Activated T-helper 17 cell treated with anti-CD3 and anti-CD28 coated beads, Interleukin-2, amount 50 U/mL, for 72 hours (primary cell): ENCODE data around the gene SERP2. TPM values are rescaled to one million over a fixed set of nuclear protein-coding genes. Genes with fewer than 3 reads are reported as not detected.

Experiments used
- ATAC-seq: fragments of 150-1000 bp; cut with Tn5 transposase; replicated peaks from 2 replicates; pipeline ENCODE4 v1.10.0; 2021; ENCODE audit warnings: mild to moderate bottlenecking, moderate library complexity
- H3K27ac Mint-ChIP-seq: one replicate; pipeline ENCODE4 v1.8.0; 2022; ENCODE audit warnings: mixed read lengths
- H3K27me3 Mint-ChIP-seq: one replicate; pipeline ENCODE4 v1.8.0; 2022; ENCODE audit warnings: mixed read lengths
- H3K36me3 Mint-ChIP-seq: one replicate; pipeline ENCODE4 v1.8.0; 2022; ENCODE audit warnings: low read depth, mild to moderate bottlenecking, mixed read lengths
- H3K4me1 Mint-ChIP-seq: one replicate; pipeline ENCODE4 v1.8.0; 2022; ENCODE audit warnings: mixed read lengths
- H3K4me3 Mint-ChIP-seq: one replicate; pipeline ENCODE4 v1.8.0; 2022; ENCODE audit warnings: mild to moderate bottlenecking, mixed read lengths
- H3K9me3 Mint-ChIP-seq: one replicate; pipeline ENCODE4 v1.8.0; 2022; ENCODE audit warnings: mixed read lengths
- total RNA-seq, 2 donors: library from RNA; stranded (reverse); gene quantifications; one replicate each; pipeline ENCODE4 v1.2.3, GENCODE V29; 2022

Gene SERP2
- total RNA-seq, 2 donors from 2014 or later, result not detected

GRCh38 chr13:44368062-44368591 lies 5.5 kb upstream of the SERP2 start:
- H3K36me3 Mint-ChIP-seq, result no peaks in the 10 kb centered on the region
- no peaks in the 10 kb centered on the region for H3K9me3 Mint-ChIP-seq
- no peak overlapping the region for H3K4me3 Mint-ChIP-seq
- no peak overlapping the region for H3K27ac Mint-ChIP-seq
- no peak for ATAC-seq
- H3K4me1 Mint-ChIP-seq, result no peaks in the 10 kb centered on the region
- H3K27me3 Mint-ChIP-seq, result peaks cover 33% of the 10 kb centered on the region

- no peak overlapping the region for H3K27ac Mint-ChIP-seq
- no peak for ATAC-seq
These were observed 4.8 kb upstream of the SERP2 start for GRCh38 chr13:44368599-44369368.

GRCh38 chr13:44371421-44371820 lies 2.2 kb upstream of the SERP2 start:
- no peak overlapping the region for H3K4me3 Mint-ChIP-seq
- ATAC-seq, result peak; percentile 24
- peaks cover 39% of the 10 kb centered on the region for H3K27me3 Mint-ChIP-seq

More at GRCh38 chr13:44368599-44369368, 4.8 kb upstream of the SERP2 start:
- Mint-ChIP-seq H3K4me3 (no peak overlapping the region), H3K36me3 (no peaks in the 10 kb centered on the region), H3K27me3 (peaks cover 33% of the 10 kb centered on the region), H3K4me1 (no peaks in the 10 kb centered on the region), H3K9me3 (no peaks in the 10 kb centered on the region)

DNA sequence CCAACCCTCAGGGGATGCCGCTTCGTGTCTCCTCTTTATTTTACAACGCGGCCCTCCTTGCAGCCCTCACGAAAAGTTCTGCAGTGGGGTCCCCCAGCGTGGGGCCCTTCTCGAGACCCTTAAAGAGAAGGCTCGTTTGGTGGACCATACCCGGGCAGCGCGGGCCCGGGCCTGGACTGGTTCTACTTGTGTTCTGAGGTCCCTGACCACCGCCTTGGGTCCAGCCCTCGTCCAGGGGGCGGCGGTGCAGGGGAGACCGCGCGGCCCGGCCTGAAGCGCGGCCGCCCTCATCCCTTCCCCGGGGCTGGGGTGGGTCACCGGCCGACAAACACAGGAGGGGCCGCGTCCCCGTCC lies 400 bp upstream of the SERP2 start:
- H3K9me3 Mint-ChIP-seq, result no peaks in the 10 kb centered on the region
- no peak overlapping the region for H3K27ac Mint-ChIP-seq
- H3K27me3 Mint-ChIP-seq, result peaks cover 40% of the 10 kb centered on the region
- peaks cover 6% of the 10 kb centered on the region for H3K4me1 Mint-ChIP-seq
- H3K36me3 Mint-ChIP-seq, result no peaks in the 10 kb centered on the region
- no peak for ATAC-seq
- H3K4me3 Mint-ChIP-seq, result no peak overlapping the region

More at GRCh38 chr13:44371421-44371820, 2.2 kb upstream of the SERP2 start:
- Mint-ChIP-seq H3K9me3 (no peaks in the 10 kb centered on the region), H3K27ac (no peak overlapping the region), H3K36me3 (no peaks in the 10 kb centered on the region), H3K4me1 (peaks cover 6% of the 10 kb centered on the region)

- Mint-ChIP-seq H3K27me3 (peaks cover 40% of the 10 kb centered on the region), H3K4me3 (peak overlapping the region; percentile 24), H3K27ac (no peak overlapping the region), H3K36me3 (no peaks in the 10 kb centered on the region), H3K9me3 (no peaks in the 10 kb centered on the region), H3K4me1 (peaks cover 6% of the 10 kb centered on the region)
- no peak for ATAC-seq
These were observed 706 bp downstream of the SERP2 start for GRCh38 chr13:44374348-44374712.

DNA sequence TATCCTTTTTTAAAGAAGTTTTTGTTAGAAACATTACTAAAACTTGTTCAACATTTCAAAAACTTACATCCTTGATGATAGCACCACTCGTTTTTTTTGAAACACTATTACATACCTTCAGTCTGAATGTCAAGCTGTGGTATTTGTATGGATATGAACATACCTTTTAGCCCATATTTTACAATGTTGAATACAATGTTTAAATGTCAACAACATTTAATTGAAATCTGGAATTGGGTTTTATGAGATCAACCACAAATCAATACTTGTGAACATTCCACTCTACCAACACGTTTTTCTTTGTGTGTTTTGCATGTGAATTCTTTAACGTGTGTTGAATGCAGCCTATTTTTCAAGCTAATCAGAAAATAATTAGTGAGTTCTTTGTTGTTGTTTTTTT lies 4.7 kb downstream of the SERP2 start:
- Mint-ChIP-seq H3K4me3 (no peak overlapping the region), H3K27me3 (peaks cover 28% of the 10 kb centered on the region), H3K36me3 (no peaks in the 10 kb centered on the region), H3K4me1 (peaks cover 6% of the 10 kb centered on the region), H3K27ac (no peak overlapping the region), H3K9me3 (no peaks in the 10 kb centered on the region)
- ATAC-seq, result no peak

DNA sequence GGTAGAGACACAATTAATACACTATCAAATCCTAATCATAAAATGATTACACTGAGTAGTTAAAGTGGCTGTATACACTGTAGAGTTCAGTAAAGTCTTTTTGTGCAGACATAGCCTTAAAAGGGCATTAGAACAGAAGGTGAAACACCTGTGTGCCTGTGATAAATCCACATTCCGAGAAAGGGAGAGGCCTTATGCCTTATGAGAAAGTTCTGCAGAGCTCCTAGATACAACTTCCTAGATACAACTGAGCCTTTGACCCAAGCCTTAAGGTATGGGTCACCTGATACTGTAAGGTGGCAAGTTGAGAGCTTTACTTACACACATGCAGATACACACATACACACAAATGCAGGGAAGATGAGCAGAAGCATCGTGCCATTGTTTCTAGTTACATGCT lies 6.3 kb downstream of the SERP2 start:
- H3K4me3 Mint-ChIP-seq, result no peak overlapping the region

GRCh38 chr13:44380404-44381165 lies 7.0 kb downstream of the SERP2 start:
- ATAC-seq, result no peak
- no peak overlapping the region for H3K27ac Mint-ChIP-seq
- no peaks in the 10 kb centered on the region for H3K4me1 Mint-ChIP-seq
- no peaks in the 10 kb centered on the region for H3K36me3 Mint-ChIP-seq
- no peaks in the 10 kb centered on the region for H3K9me3 Mint-ChIP-seq
- peaks cover 16% of the 10 kb centered on the region for H3K27me3 Mint-ChIP-seq
- no peak overlapping the region for H3K4me3 Mint-ChIP-seq

More for the DNA sequence above, 6.3 kb downstream of the SERP2 start:
- no peak for ATAC-seq
- Mint-ChIP-seq H3K9me3 (no peaks in the 10 kb centered on the region), H3K27ac (no peak overlapping the region), H3K4me1 (peaks cover under 1% of the 10 kb centered on the region), H3K36me3 (no peaks in the 10 kb centered on the region), H3K27me3 (peaks cover 22% of the 10 kb centered on the region)

- Mint-ChIP-seq H3K27ac (no peak overlapping the region), H3K4me1 (no peaks in the 10 kb centered on the region), H3K27me3 (peaks cover 12% of the 10 kb centered on the region), H3K9me3 (no peaks in the 10 kb centered on the region), H3K36me3 (no peaks in the 10 kb centered on the region), H3K4me3 (no peak overlapping the region)
- ATAC-seq, result no peak
These were observed 9.1 kb downstream of the SERP2 start for GRCh38 chr13:44382635-44383145.

GRCh38 chr13:44383945-44384344 lies 10.3 kb downstream of the SERP2 start:
- no peaks in the 10 kb centered on the region for H3K9me3 Mint-ChIP-seq
- H3K4me3 Mint-ChIP-seq, result no peak overlapping the region
- no peak for ATAC-seq
- H3K4me1 Mint-ChIP-seq, result no peaks in the 10 kb centered on the region
- peaks cover 11% of the 10 kb centered on the region for H3K27me3 Mint-ChIP-seq
- H3K27ac Mint-ChIP-seq, result no peak overlapping the region
- H3K36me3 Mint-ChIP-seq, result no peaks in the 10 kb centered on the region

DNA sequence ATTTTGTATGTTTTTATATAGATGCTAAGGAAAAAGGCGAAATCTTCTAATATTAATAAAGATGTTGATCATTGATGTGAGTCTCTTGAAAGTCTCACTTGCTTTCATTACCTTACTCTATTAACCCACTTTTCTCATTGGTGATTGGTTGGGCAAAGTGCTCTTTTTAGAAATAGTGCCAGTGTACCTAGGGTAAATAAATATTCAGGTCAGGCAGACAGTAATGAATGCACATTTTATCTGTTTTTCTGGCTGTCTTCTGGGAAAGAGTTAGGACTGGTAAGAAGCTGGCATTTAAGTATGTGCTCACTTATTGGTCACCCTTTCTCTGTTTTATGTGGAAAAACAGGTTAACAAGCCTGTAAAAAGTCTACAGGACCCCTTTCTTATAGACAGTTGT lies 11.2 kb downstream of the SERP2 start:
- ATAC-seq, result no peak
- H3K27ac Mint-ChIP-seq, result no peak overlapping the region
- no peaks in the 10 kb centered on the region for H3K9me3 Mint-ChIP-seq

DNA sequence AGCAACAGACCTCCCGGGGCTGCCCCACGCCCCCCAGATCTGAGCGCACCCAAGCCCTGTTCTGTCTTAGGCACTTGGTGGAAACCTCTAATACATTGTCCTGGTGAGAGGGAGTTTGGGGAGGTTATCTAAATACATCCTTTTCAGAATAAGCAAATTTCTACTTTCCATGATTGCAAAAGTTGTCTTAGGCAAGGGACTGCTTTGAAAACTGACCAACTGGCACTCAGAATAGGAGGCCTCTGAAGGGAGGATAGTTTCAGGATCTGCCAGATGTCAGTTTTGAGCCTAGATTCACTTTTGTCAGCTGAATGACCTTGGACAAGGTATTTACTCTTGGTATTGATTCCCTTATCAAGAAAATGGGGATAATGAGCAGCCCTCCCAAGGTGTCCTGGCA lies 11.8 kb downstream of the SERP2 start:
- Mint-ChIP-seq H3K36me3 (no peaks in the 10 kb centered on the region), H3K4me3 (no peak overlapping the region), H3K27me3 (peaks cover 8% of the 10 kb centered on the region), H3K27ac (no peak overlapping the region), H3K9me3 (no peaks in the 10 kb centered on the region), H3K4me1 (no peaks in the 10 kb centered on the region)
- ATAC-seq, result no peak

More for the DNA sequence above, 11.2 kb downstream of the SERP2 start:
- H3K4me1 Mint-ChIP-seq, result no peaks in the 10 kb centered on the region
- no peaks in the 10 kb centered on the region for H3K36me3 Mint-ChIP-seq
- no peak overlapping the region for H3K4me3 Mint-ChIP-seq
- H3K27me3 Mint-ChIP-seq, result peaks cover 11% of the 10 kb centered on the region

GRCh38 chr13:44385847-44386246 lies 12.2 kb downstream of the SERP2 start:
- Mint-ChIP-seq H3K4me1 (no peaks in the 10 kb centered on the region), H3K9me3 (no peaks in the 10 kb centered on the region), H3K27me3 (peaks cover 11% of the 10 kb centered on the region), H3K36me3 (no peaks in the 10 kb centered on the region), H3K27ac (no peak overlapping the region), H3K4me3 (no peak overlapping the region)
- no peak for ATAC-seq

GRCh38 chr13:44386913-44387556 lies 13.4 kb downstream of the SERP2 start:
- H3K36me3 Mint-ChIP-seq, result no peaks in the 10 kb centered on the region
- H3K27me3 Mint-ChIP-seq, result peaks cover 6% of the 10 kb centered on the region
- no peak overlapping the region for H3K27ac Mint-ChIP-seq
- no peak for ATAC-seq
- H3K4me3 Mint-ChIP-seq, result no peak overlapping the region
- H3K9me3 Mint-ChIP-seq, result no peaks in the 10 kb centered on the region
- no peaks in the 10 kb centered on the region for H3K4me1 Mint-ChIP-seq
